Measurements from ENCODE around the gene SPACA1.

The SPACA1 gene

DNA sequence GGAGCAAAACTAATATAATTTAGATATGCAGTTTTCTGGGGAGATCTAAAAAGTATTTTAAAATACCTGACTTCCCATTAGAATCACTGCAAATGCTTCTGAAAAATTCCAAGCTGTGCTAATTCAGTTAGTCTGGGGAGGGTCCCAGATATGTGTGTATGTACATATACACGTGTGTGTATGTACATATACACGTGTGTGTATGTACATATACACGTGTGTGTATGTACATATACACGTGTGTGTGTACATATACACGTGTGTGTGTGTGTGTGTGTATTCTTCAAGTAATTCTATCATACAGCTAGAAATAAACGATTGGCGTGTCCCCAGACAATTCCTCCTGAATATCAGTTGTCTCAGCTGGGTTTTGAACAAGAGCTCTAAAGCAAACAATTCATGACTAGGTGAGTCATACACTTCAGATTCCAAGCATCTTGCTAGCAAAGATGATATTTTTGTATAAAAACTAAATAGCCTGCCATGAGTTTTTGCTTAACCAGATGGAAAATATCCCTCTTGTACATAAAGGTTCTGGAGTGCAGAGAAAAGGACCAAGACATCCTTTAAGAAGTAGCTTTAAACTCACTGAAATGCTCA, 58.2 kb downstream of the SPACA1 start:
- no peak for DNase-seq (ENCODE audit: low read depth, low spot score)

DNA sequence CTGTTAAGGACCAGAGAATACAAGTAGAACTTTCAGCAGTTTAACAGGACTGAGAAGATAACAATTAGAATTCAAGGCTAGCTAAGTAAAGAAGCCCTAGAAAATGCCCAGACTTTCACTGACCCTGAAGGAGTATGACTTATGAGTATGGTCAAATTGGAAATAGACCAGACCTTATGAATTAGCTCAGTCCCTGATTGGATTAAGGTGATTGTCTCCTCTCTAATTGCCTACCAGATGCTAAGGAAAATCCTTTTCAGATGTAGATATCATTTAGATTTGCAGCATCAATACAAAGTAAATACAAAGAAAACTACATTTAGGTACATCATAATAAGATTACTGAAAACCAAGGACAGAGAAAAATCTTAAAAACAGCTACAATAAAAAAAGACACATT, 59.6 kb downstream of the SPACA1 start:
- no peak for DNase-seq (ENCODE audit: low read depth, low spot score)

DNA sequence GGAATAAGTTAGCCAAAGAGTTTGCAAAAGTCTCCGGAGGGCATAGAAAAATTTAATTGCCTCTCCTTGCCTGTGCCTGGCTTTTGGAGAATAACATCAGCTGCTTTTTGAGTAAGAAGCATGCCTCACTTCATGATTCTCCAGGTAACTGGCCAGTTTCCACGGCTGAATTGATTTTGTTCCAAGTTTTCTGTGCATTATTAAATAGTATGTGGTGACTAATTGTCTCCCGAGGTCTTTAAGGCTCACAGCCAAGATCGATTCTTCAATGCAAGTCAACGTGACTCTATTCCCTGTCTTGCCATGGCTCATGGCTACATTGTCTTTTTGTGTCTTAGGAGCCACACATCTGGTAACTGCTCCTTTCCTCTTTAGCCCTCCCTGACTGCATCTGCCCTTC, 64.3 kb downstream of the SPACA1 start:
- no peak for DNase-seq (ENCODE audit: low read depth, low spot score)

DNA sequence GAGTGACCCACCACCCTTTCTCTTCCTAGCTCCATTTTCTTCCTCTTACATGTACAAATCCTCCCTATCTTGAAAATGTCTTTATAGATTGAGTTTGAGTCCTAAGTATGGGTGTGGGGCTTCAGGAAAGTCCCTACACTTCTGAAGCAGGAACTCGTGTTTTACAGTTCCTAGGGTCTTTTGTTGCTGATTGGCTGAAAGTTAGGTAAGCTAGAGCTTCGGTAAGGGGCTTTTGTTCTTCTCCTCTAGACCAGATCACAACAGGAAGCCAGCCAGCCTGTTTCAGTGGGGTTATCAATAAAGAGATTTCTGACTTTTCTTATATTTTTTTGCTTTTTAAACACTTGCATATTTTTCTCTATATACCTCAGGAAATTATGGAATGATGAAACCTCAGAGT, 67.2 kb downstream of the SPACA1 start:
- DNase-seq (ENCODE audit: low read depth, low spot score) = no peak

DNA sequence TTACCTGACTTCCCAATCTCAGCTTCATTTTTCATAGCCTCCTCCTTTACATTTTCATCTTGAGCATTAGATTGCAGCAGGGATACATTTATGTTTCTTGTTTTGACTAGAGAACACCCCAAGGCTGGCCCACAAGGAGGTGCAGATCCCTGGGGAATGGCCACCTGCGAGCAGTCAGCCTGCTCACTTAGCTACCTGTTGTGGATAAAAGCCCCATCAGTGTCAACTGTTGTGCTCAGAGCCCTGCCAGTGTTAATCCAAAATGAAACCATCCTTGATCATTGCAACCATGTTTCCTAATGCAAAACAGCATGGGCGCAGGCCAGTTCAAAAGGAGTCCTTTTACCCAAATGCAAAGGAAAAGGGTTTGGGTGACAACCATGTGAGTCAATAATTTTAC, 67.7 kb downstream of the SPACA1 start:
- DNase-seq (ENCODE audit: low read depth, low spot score) = no peak

DNA sequence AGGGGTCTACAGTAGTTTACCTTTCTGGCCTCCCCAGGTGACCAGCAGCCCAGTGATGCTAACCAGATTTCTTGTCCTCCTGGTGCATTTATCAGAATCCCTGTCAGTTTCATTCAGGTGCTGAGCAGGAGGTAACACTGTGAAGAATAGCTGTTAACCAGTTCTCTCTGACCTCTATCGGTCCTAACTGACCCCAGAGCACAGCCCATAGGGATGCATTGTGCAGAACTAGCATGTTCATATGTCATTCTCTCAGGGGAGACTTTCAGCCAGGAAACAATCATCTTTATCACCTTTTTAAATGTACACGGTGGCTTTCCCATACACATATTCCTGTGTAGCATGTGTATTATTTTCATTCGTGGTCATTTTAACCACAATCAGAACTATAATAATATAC, 68.6 kb downstream of the SPACA1 start:
- DNase-seq (ENCODE audit: low read depth, low spot score) = no peak
